GM19438 (cell line): ENCODE results near the gene MRTFA.
"Not testable (repeated sequence)": the region's sequence is repeated elsewhere in the genome, so short reads cannot be mapped to it uniquely, and the experiment has no call there.

ENCODE experiments used
- ATAC-seq: cut with Tn5 transposase; IDR thresholded peaks from one replicate; pipeline ENCODE4 v1.9.1; 2021; ENCODE audit warnings: low read depth; ENCODE audit not compliant: unreplicated experiment

Gene MRTFA

DNA sequence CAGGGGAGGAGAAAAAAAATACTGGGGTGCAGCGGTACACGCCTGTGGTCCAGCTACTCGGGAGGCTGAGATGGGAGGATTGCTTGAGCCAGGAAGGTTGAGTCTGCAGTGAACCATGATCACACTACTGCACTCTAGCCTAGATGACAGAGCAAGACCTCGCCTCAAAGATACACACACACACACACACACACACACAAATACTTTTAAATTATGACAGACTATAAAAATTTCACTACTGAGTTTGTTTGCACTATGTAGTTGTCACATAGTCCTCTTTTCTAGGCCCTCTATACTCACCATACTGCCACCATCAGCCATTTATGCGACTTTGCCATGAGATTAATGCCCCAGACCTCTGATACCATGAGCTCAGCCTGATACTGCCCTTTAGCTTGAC is 109.6 kb downstream of the MRTFA start:
- ATAC-seq: no peak

- no peak for ATAC-seq
Observed at GRCh38 chr22:40525250-40525884, 111.2 kb downstream of the MRTFA start.

DNA sequence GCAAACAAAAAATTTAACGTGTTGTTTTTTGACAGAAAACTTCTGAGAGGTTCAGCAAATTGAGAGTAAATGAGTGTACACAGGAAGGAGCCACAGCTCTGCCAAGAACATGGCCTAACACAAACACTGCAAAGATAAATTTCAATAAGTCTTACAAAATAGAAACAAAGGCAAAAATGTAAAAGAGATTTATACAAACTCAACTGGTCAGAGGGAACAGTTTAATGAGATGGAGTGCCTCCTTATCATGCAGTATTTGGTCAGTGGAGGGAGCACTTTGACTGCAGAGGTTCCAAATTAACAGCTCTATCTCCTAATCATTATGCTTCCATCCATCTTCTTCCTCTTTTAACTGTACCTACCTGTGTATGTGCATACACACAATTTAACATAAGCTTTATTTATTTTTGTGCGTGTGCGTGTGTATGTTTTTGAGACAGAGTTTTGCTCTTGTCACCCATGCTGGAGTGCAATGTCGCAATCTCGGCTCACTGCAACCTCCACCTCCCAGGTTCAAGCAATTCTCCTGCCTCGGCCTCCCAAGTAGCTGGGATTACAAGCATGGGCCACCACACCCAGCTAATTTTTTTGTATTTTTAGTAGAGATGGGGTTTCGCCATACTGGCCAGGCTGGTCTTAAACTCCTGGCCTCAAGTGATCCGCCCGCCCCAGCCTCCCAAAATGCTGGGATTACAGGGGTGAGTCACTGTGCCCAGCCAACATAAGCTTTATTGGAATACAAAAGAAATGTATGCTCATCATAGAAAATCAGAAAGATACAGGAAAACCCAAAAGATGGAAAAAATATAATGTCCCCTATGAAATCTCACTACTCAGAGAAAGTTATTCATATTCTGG is 111.9 kb downstream of the MRTFA start:
- ATAC-seq: no peak

- ATAC-seq: no peak
Observed at GRCh38 chr22:40522141-40522540, 114.4 kb downstream of the MRTFA start.

DNA sequence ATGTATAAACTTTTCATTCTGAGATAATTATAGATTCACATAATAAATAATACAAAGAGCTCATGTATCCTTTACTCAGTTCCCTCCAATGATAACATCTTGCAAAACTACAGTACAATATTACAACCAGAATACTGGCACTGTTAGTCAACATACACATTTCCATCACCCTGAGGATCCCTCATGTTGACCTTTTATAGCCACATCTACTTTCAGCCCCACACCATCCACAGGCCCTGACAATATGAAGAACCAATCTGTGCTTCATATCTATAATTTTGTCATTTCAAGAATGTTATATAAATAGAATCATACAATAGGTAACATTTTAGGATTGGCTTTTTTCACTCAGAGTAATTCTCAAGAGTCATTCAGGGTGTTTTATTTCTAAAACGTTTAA is 115.5 kb downstream of the MRTFA start:
- ATAC-seq: no peak

- no peak for ATAC-seq
Observed at GRCh38 chr22:40520562-40520961, 116.0 kb downstream of the MRTFA start.

DNA sequence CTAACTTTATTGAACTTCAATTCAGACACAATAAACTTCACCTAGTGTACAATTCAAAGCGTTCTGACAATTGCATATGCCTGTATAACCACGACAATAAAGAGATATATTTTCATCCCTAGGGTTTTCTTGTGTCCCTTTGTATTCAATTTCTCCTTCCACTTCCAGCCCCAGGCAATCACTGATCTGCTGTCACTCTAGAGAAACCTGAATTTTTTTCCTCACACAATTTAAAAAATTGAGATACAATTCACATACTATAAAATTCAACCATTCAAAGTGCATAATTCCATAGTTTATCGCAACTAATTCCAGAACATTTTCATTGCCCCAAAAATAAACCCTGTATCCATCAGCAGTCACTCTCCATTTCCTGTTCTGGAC is 116.6 kb downstream of the MRTFA start:
- ATAC-seq: no peak

DNA sequence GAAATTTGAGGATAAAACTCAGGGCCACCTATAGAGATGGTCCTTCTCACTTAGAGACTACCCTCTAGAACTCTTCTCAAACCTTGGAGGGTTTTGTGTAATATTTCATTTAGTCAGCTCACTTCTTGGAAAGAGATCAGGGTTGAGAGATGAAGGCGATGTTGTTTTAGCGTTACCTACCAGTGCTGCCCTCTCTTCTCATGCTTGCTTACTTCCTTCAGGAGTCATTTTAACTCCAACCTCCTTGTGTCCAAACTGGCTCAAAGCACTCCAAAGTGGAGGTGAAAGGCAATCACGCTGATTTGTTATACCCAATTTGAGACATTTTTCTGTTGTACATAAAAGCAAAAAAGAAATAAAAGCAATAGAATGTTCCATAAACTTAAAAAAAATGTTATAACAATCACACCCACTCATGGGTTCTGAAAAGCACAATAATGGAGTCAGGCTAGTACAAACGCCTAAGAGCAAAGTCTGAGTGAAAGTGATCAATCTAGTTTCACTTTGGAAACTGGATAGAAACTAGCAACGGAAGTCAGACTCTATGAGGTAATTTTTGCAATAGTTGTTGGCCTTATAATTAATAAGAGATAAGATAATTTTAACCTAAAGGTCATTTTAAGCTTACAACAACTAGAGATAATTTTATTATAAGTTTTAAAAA is 117.1 kb downstream of the MRTFA start:
- ATAC-seq: no peak

DNA sequence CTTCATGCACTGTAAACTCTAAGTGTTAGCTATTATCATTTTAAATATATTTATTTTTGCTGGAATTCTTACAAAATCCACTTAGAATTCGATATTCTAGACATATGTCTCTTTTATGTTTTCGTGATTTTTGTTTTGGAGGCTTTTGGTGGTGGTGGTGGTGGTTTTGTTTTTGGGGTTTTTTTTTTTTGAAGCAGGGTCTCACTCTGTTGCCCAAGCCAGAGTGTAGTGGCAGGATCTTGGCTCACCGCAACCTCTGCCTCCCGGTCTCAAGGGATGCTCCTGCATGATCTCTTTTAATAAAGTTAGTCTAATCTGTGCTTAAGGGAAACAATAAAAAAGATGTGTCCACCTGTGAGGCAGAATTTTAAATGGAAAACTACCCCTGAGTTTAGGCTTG is 117.7 kb downstream of the MRTFA start:
- no peak for ATAC-seq

- ATAC-seq: no peak
Observed at GRCh38 chr22:40517631-40518030, 118.9 kb downstream of the MRTFA start.

GRCh38 chr22:40516416-40516815 is 120.1 kb downstream of the MRTFA start:
- ATAC-seq: no peak

DNA sequence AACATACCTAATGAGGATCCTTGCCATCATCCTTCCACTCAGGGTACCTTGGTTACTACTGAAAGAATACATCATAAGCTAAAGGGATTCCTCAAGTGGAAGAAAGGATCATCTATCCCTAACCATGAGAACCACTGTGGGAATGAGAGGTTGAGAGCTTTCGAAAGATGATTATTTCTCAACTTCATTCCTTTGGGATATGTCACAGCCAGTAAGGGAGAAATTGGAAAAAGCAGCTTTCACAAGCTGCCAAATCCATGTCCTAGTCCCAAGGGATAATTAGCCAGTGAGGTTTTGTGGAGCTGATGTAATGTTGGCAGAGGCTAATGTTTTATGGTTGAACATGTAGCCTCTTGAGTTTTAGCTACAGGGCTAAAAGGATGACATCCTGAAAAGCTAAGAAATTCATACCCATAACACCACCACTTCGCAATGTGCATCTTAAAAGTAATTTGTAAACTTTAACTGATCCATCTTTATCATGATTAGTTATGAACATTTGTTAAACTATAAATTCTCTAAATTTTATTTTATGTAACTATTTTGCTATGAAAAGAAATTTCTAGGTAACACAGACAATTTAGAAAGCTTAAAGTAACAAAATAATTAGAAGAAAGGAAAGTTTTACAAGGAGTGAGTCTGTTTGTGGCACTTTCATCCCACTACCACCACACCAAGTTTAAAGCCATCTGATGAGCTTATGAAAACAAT is 123.9 kb downstream of the MRTFA start:
- ATAC-seq: no peak

DNA sequence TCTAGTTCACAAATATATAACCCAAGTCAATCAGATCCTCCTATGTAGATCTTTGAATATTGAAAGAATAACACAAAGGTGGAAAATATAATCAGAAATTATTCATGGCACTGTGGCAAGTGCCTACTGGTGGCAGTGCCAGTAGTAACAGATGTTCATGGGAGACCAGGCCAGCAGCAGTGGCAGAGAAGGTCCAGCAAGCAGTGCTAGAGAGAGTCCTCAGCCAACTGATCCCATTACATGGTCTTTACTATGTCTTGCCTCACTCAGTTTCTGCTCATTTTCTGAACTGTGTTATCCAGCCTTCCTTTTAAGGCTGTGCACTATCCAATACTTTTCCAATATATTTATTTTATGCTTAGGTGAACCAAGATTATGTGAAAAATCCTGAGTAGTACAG is 124.9 kb downstream of the MRTFA start:
- no peak for ATAC-seq

DNA sequence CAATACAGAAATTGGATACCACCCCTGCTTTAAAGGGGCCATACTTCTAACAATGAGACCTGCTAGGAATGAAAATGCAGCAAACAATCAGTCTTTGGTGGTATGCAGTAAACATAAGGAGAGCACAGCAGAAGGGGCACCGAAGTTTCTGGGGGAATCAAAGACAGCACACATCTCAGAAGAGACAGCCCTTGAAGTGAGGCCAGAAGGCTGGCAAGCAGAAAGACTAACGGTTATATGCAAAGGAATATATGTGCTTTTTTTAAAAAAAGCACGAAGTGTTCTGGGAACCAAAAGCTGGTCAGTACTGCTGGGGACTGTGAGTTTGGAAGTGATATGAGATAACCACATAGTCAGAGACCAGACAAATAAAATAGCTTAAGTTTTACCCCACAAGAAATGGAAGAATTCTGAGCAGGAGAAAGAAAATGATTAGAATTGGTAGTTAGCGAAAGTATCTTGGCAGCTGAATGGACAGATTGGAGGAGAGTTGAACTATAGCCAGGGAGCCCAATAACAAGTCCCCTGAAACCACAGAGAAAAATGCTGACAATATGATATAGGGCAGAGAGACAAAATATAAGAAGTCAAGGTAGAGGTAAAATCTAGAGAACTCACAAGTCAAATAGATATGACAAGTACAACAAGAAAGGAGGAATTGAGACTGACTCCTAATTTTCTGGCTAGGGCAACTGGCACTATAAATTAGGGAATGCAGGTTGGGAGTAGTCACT is 125.7 kb downstream of the MRTFA start:
- no peak for ATAC-seq

DNA sequence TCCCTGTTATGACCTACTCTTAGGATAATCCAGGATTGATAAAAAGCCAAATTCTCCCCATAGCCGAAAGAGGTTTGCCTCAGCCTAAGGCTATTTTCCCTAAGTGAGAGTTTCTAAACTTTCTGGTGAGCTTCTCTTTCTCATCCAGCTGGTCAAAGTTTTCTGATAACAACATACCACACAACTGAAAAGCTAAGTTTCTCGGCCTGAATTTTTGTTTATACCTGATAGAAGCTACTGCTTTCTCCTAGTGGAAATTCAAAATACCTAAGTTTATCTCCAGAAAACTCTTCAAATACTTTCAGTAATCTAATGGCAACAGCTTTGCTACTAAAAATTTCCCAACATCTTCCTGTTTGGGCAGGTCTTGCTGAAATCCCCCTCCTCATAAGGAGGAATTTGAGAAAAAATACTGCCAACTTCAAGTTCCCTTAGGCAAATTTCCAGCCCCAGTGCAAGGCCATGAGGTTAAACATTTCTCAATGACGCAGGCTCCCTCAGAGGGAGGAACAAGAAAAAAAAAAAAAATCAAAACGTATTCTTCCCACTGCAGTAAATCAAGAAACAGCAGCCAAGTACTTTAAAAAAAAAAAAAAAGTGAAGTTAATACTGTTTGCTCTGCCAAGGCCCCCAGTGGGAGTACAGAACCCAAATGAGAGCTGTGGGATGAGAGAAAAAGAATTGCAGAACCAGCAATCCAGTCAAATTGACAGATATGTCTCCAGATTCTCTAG is 127.0 kb downstream of the MRTFA start:
- ATAC-seq: no peak

GRCh38 chr22:40508046-40508445 is 128.5 kb downstream of the MRTFA start:
- not testable (repeated sequence) for ATAC-seq

DNA sequence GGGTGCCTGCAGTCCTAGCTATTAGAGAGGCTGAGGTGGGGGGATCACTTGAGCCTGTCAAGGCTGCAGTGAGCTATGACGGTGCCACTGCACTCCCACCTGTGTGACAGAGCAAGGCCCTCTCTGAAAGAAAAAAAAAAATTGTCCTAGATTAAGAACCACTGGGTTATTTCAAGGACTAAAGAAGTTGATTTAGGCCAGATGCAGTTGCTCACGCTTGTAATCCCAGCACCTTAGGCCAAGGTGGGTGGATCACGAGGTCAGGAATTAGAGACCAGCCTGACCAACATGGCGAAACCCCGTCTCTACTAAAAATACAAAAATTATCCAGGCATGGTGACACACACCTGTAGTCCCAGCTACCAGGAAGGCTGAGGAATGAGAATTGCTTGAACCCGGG is 129.0 kb downstream of the MRTFA start:
- ATAC-seq: no peak

GRCh38 chr22:40506762-40507161 is 129.8 kb downstream of the MRTFA start:
- no peak for ATAC-seq

DNA sequence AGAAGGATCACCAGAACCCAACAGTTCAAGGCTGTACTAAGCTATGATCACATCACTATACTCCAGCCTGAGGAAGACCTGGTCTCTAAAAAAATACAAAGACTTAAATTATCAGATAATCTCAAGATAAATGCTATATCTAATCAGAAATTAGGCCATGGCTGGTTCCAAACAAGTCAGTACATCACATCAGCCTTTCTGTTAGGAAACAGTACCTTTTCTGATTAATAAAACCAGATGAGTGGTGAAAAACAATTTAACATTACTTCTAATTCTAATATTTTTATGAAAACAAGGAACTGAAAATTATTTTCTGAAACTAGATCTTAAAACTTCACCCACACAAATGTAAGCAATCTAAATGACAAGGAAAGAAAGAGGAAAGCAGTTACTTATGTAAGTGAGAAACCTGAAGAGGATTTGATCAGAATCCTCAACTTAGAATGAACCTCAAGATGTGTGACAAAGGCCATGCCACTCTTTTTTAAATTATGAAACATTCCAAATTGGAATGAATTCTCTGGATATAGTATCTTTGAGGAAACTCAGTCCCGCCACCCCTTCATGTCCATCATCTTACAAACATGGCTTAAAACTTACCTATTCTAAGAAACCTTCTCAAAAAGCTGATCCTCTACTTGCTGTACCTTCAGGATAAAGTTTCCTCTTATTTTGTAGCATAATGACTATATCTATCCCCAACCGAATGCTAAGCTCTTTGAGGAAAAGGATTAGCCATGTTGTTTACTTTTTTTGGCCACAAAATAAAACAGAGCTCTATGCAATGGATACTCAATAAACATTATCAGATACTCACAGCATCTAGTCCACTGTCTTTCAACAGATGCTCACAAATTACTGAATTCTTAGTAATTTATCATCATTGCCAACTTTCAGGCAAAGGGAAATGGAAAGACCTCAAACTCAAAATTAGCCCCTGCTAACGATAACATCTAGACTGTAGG is 132.0 kb downstream of the MRTFA start:
- ATAC-seq: no peak
